HepG2 (cell line): Measurements from ENCODE around the gene NRP1. TPM values are rescaled to one million over a fixed set of nuclear protein-coding genes. Genes with fewer than 3 reads are reported as not detected.

Experiments used
- ATAC-seq: fragments of 200-7000 bp; cut with Tn5 transposase; 3 replicates; pipeline ENCODE4 v1.9.1; 2020; ENCODE audit warnings: mild to moderate bottlenecking, moderate library complexity
- BruUV-seq: library from RNA; stranded (reverse); fragments of 400-500 nt; replicated peaks from 2 replicates; lab custom pipeline; 2021; lab: Mats Ljungman, UMichigan
- CTCF ChIA-PET: fragments of 300-600 bp; formaldehyde crosslinking; extraction: SDS; loops from one replicate; lab custom pipeline; 2021; ENCODE audit warnings: low total read pairs, inconsistent platforms, low intra/inter-chr PET ratio; lab: Yijun Ruan, JAX
- POLR2A ChIA-PET: fragments of 350-600 bp; sonication (Branson Sonifier 250); formaldehyde crosslinking; loops from one replicate; lab custom pipeline; 2020; ENCODE audit warnings: antibody characterized with exemption, inconsistent platforms; lab: Yijun Ruan, JAX
- DNase-seq: peaks from one replicate; pipeline ENCODE4 v3.0.0-alpha.2; 2015; ENCODE audit warnings: low spot score
- FAIRE-seq: peaks from 3 replicates; lab custom pipeline; 2011; peaks lifted over from hg19 to GRCh38; lab: Jason Lieb, UNC
- H2AFZ ChIP-seq: one replicate; pipeline ENCODE4 v1.6.1; 2011; ENCODE audit warnings: low read length, inconsistent platforms
- H3K27ac ChIP-seq: fragments of 300-600 bp; 3 replicates; pipeline ENCODE4 v1.8.0; 2011; ENCODE audit warnings: mixed run types, mild to moderate bottlenecking, mixed read lengths, low read length, inconsistent platforms; ENCODE audit not compliant: insufficient read depth; ENCODE audit errors: extremely low read length
- H3K27me3 ChIP-seq, 2 experiments: fragments of 200-600 bp in 1 of 2; 2 replicates in 1 of 2; 3 replicates in 1 of 2; pipeline versions ENCODE4 v1.6.0 to v1.8.0; 2011; ENCODE audit warnings: low read length in 2 of 2, mild to moderate bottlenecking in 2 of 2, moderate library complexity in 2 of 2, inconsistent platforms in 1 of 2; ENCODE audit not compliant: insufficient read depth in 2 of 2, control insufficient read depth in 1 of 2
- H3K36me3 ChIP-seq, 2 experiments: fragments of 200-600 bp in 1 of 2; replicated peaks in 1 of 2; 2 replicates in 1 of 2; 3 replicates in 1 of 2; pipeline versions ENCODE4 v1.5.1 to v1.8.0; 2011; ENCODE audit warnings: low read length in 2 of 2, inconsistent platforms in 1 of 2; ENCODE audit not compliant: insufficient read depth in 2 of 2, control insufficient read depth in 1 of 2
- H3K4me1 ChIP-seq: 2 replicates; pipeline ENCODE4 v1.5.1; 2012; ENCODE audit warnings: low read length, inconsistent platforms; ENCODE audit not compliant: insufficient read depth
- H3K4me2 ChIP-seq: 2 replicates; pipeline ENCODE4 v1.6.0; 2011; ENCODE audit warnings: low read depth, low read length, inconsistent platforms
- H3K4me3 ChIP-seq, 3 experiments: fragments of 200-600 bp in 1 of 3; sonication (generic), shearing (Covaris generic) in 1 of 3; replicated peaks in 1 of 3; 2 replicates each; pipeline ENCODE4 v1.5.1; 2011 to 2016; ENCODE audit warnings: low read length in 3 of 3, inconsistent platforms in 2 of 3, low read depth in 2 of 3, mild to moderate bottlenecking in 2 of 3, control low read depth in 1 of 3, mixed read lengths in 1 of 3; ENCODE audit not compliant: insufficient read depth in 1 of 3
- H3K79me2 ChIP-seq: one replicate; pipeline ENCODE4 v1.6.1; 2011; ENCODE audit warnings: low read length, inconsistent platforms; ENCODE audit not compliant: insufficient read depth
- H3K9ac ChIP-seq: 2 replicates; pipeline ENCODE4 v1.6.0; 2011; ENCODE audit warnings: mild to moderate bottlenecking, low read depth, low read length, inconsistent platforms; ENCODE audit not compliant: insufficient read depth
- H3K9me3 ChIP-seq: 2 replicates; pipeline ENCODE4 v1.5.1; 2012; ENCODE audit warnings: mild to moderate bottlenecking, low read length
- H4K20me1 ChIP-seq: 2 replicates; pipeline ENCODE4 v1.6.0; 2011; ENCODE audit warnings: inconsistent platforms, mild to moderate bottlenecking, low read length, moderate library complexity; ENCODE audit not compliant: insufficient read depth
- ADNP ChIP-seq: sonication (generic); formaldehyde crosslinking; IDR thresholded peaks from 2 replicates; pipeline ENCODE4 v1.4.0; 2020; ENCODE audit warnings: missing genetic modification reagents
- ATF6 ChIP-seq: sonication (generic); formaldehyde crosslinking; conservative IDR thresholded peaks from 2 replicates; pipeline ENCODE4 v1.4.0; 2020; ENCODE audit warnings: missing genetic modification reagents
- ESRRA ChIP-seq: sonication (generic); formaldehyde crosslinking; IDR thresholded peaks from 2 replicates; pipeline ENCODE4 v1.5.1; 2020; ENCODE audit warnings: mild to moderate bottlenecking, low read depth, missing genetic modification reagents
- FOSL1 ChIP-seq: sonication (generic); formaldehyde crosslinking; IDR thresholded peaks from 2 replicates; pipeline ENCODE4 v1.9.0; 2021; ENCODE audit warnings: missing genetic modification reagents, borderline replicate concordance
- HNRNPLL ChIP-seq: fragments of 200-400 bp; formaldehyde crosslinking; IDR thresholded peaks from 2 replicates; pipeline ENCODE4 v1.6.1; 2017; ENCODE audit warnings: mild to moderate bottlenecking, low read depth, low read length; ENCODE audit not compliant: poor library complexity, severe bottlenecking
- HOXA3 ChIP-seq: sonication (generic); formaldehyde crosslinking; IDR thresholded peaks from 2 replicates; pipeline ENCODE4 v1.5.0; 2020; ENCODE audit warnings: missing genetic modification reagents
- SMARCC2 ChIP-seq: fragments of 450-650 bp; IDR thresholded peaks from 2 replicates; pipeline ENCODE4 v1.6.1; 2017; ENCODE audit warnings: antibody characterized with exemption, mild to moderate bottlenecking
- SOX5 ChIP-seq: IDR thresholded peaks from 2 replicates; pipeline ENCODE4 v1.6.1; 2016; ENCODE audit warnings: borderline replicate concordance
- ZBTB20 ChIP-seq: sonication (generic); formaldehyde crosslinking; IDR thresholded peaks from 2 replicates; pipeline ENCODE4 v1.8.1; 2023; ENCODE audit warnings: missing genetic modification reagents, low read depth, mild to moderate bottlenecking, borderline replicate concordance
- ZMYM3 ChIP-seq: sonication (generic); formaldehyde crosslinking; IDR thresholded peaks from 2 replicates; pipeline ENCODE4 v1.5.1; 2020; ENCODE audit warnings: mild to moderate bottlenecking, missing genetic modification reagents
- ZNF276 ChIP-seq: sonication (generic); formaldehyde crosslinking; IDR thresholded peaks from 2 replicates; pipeline ENCODE4 v1.4.0; 2020; ENCODE audit warnings: mild to moderate bottlenecking, low read depth, missing genetic modification reagents
- ZNF354B ChIP-seq: sonication (generic); formaldehyde crosslinking; IDR thresholded peaks from 2 replicates; pipeline ENCODE4 v1.8.0; 2022; ENCODE audit warnings: mild to moderate bottlenecking, missing genetic modification reagents
- ZNF567 ChIP-seq: sonication (generic); formaldehyde crosslinking; IDR thresholded peaks from 2 replicates; pipeline ENCODE4 v1.8.1; 2023; ENCODE audit warnings: mild to moderate bottlenecking, missing genetic modification reagents, borderline replicate concordance
- ZNF598 ChIP-seq: sonication (generic); formaldehyde crosslinking; IDR thresholded peaks from 2 replicates; pipeline ENCODE4 v1.5.1; 2020; ENCODE audit warnings: mild to moderate bottlenecking, missing genetic modification reagents, borderline replicate concordance
- ZNF768 ChIP-seq: sonication (generic); formaldehyde crosslinking; IDR thresholded peaks from 2 replicates; pipeline ENCODE4 v1.4.0; 2020; ENCODE audit warnings: missing genetic modification reagents
- WGBS: methylation state at CpG from one replicate; pipeline ENCODE4 v1.1.6; 2017; ENCODE audit warnings: low lambda C conversion rate; 5-methylcytosine and 5-hydroxymethylcytosine counted together
- in situ Hi-C: cut with HindIII; loops from 2 replicates; pipeline ENCODE4 v1.10.0; 2017; ENCODE audit warnings: low pct_unique_long_range_greater_than_20kb; ENCODE audit not compliant: extremely low pct_ligation_motif_present
- intact Hi-C: fragments of 100-400 bp; cut with micrococcal nuclease; formaldehyde crosslinking; loops from one replicate; pipeline ENCODE4 v1.10.0; 2022; ENCODE audit not compliant: unreplicated experiment
- polyA plus RNA-seq, 8 experiments: library from polyadenylated mRNA; depleted of rRNA in 3 of 8; stranded (reverse) in 7 of 8; unstranded in 1 of 8; fragments of >200 nt; fragmentation: Illumina TruSeq in 4 of 8; extraction: Trizol in 4 of 8; gene quantifications; 2 replicates each; pipeline versions ENCODE4 v1.2.1 to v1.2.3, GENCODE V29; 2011 to 2016; ENCODE audit warnings: low read depth in 4 of 8, missing spikeins in 1 of 8, mixed read lengths in 1 of 8; ENCODE audit not compliant: insufficient read depth in 1 of 8
- total RNA-seq, 5 experiments: library from RNA; depleted of rRNA; stranded (reverse); fragments of >200 nt; fragmentation: Illumina TruSeq; extraction: Trizol; gene quantifications; 2 replicates each; pipeline ENCODE4 v1.2.3, GENCODE V29; 2016; ENCODE audit warnings: low read depth in 1 of 5

The NRP1 gene
- total and polyA plus RNA-seq, 2 of the 13 experiments (the other 11 are each of a cell fraction or from before 2014, with no cell fraction given) = 5.3 to 5.8 TPM

GRCh38 chr10:33209802-33210201, 124.7 kb downstream of the NRP1 start:
- no peak for TF ChIP-seq ZNF354B (CRISPR knock-in tag)
- no peak for TF ChIP-seq HNRNPLL
- TF ChIP-seq ZBTB20 (CRISPR knock-in tag) = no peak
- TF ChIP-seq HOXA3 (CRISPR knock-in tag) = no peak
- no peak for TF ChIP-seq FOSL1 (CRISPR knock-in tag)
- TF ChIP-seq ESRRA (CRISPR knock-in tag) = no peak
- TF ChIP-seq ATF6 (CRISPR knock-in tag) = no peak
- no peak for TF ChIP-seq ZNF598 (CRISPR knock-in tag)
- TF ChIP-seq ZMYM3 = no peak
- no peak for TF ChIP-seq ADNP
- no peak for TF ChIP-seq ZNF768
- TF ChIP-seq ZNF567 (CRISPR knock-in tag) = no peak
- no peak for TF ChIP-seq ZNF276
- no peak for TF ChIP-seq SMARCC2
- no peak for TF ChIP-seq SOX5
- ATAC-seq (no peak), DNase-seq (no peak), FAIRE-seq (no peak)
- Histone ChIP-seq H4K20me1 (no peaks in the 10 kb centered on the region), H3K4me3 (no peak overlapping the region), H3K27ac (no peak overlapping the region), H3K9ac (no peak overlapping the region), H3K27me3 (no peaks in the 10 kb centered on the region), H3K4me1 (no peaks in the 10 kb centered on the region), H3K9me3 (no peaks in the 10 kb centered on the region), H3K4me2 (no peak overlapping the region), H3K36me3 (no peaks in the 10 kb centered on the region; a peak in 2 of 5 replicates), H2AFZ (no peak overlapping the region), H3K79me2 (no peaks in the 10 kb centered on the region)
- ChIA-PET POLR2A (no interaction called here), CTCF (no interaction called here)
- in situ Hi-C loops = no loop called here
- no TSS peak for BruUV-seq
- intact Hi-C loops = no loop called here
- 95% methylated on average over 3 of the region's 3 CpGs for WGBS
